GM12891 (cell line): ENCODE measurements around the gene DNMT3B.

Experiments used
- POLR2AphosphoS5 ChIP-seq: IDR thresholded peaks from 2 replicates; pipeline ENCODE4 v1.6.1; 2011; ENCODE audit warnings: low read depth, low read length, control low read depth
- TAF1 ChIP-seq: IDR thresholded peaks from 2 replicates; pipeline ENCODE4 v1.6.1; 2011; ENCODE audit warnings: low read depth, low read length, control low read depth

DNA sequence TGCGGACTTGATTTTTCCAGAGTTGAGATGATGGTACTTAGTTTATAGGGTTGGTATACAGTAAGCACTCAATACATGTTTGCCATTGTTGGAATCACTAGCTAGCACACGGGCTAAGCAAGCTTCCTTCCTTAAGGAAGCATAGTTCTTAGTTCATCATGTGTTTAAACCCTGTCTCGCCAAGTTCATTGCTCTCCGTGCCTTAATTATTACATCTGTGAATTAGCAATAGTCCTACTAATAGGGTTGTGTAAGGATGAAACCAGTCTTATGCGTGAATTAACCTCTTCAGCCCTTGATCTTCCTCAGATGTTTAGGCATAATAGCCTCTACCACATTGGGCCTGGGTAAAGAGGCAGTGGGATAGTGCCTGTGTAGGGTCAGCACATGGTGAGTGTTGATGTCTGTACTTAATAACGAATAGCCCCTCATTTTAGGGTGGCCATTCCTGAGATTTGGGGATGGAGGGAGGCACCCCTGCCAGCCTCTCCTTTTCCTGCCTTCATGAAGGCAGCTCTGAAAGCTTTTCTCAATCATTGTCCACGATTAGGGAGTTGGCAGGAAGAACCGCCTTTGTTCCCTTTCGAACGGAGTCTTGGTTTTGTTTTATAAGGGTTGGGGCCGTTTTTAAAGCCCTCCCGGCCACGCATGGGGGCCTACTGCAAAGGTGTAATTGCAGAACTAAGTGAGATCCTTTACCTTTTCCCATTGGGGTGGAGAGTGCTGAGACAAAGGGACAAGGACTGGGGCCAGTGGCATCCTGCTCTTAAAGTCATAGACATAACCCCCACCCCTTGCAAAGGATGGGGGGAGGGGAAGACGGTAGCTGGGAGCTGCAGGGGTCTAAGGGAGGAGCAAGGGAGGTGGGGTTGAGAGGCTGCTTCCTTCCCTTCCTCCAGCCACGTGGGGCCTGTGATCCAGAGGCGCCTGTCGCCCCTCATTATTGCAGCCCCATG lies 2.1 kb downstream of the DNMT3B start:
- no peak for TF ChIP-seq TAF1
- no peak for TF ChIP-seq POLR2AphosphoS5
